IMR-90 (cell line): ENCODE results near the gene TNF. TPM values are rescaled to one million over a fixed set of nuclear protein-coding genes. Genes with fewer than 3 reads are reported as not detected.

Experiments
- ATAC-seq: fragments of 200-7000 bp; cut with Tn5 transposase; 2 replicates; pipeline ENCODE4 v1.9.1; 2020; ENCODE audit warnings: low read depth, mild to moderate bottlenecking, moderate library complexity
- BruUV-seq: library from RNA; stranded (reverse); fragments of 400-500 nt; replicated peaks from 2 replicates; lab custom pipeline; 2021; lab: Mats Ljungman, UMichigan
- CTCF ChIA-PET: fragments of 300-600 bp; formaldehyde crosslinking; extraction: SDS; loops from one replicate; lab custom pipeline; 2021; ENCODE audit warnings: antibody characterized with exemption; lab: Yijun Ruan, JAX
- POLR2A ChIA-PET: fragments of 300-600 bp; sonication (Branson Sonifier 250); formaldehyde crosslinking; loops from one replicate; lab custom pipeline; 2022; ENCODE audit warnings: antibody characterized with exemption; ENCODE audit not compliant: unreplicated experiment; lab: Charles Lee
- DNase-seq: peaks from one replicate; pipeline ENCODE4 v3.0.0; 2013
- H2AFZ ChIP-seq: replicated peaks from 2 replicates; pipeline ENCODE3; 2013; ENCODE audit warnings: low read length, mild to moderate bottlenecking; ENCODE audit not compliant: poor library complexity
- H2AK5ac ChIP-seq: 2 replicates; pipeline ENCODE4 v1.6.1; 2013; ENCODE audit warnings: low read depth, low read length, inconsistent platforms
- H2AK9ac ChIP-seq: replicated peaks from 2 replicates; pipeline ENCODE3; 2013; ENCODE audit warnings: mild to moderate bottlenecking, low read depth, low read length, moderate library complexity; ENCODE audit not compliant: poor library complexity
- H2BK120ac ChIP-seq: 2 replicates; pipeline ENCODE4 v1.6.1; 2013; ENCODE audit warnings: low read depth, low read length, inconsistent platforms
- H2BK15ac ChIP-seq: 3 replicates; pipeline ENCODE4 v1.6.1; 2013; ENCODE audit warnings: low read depth, low read length, inconsistent platforms
- H2BK20ac ChIP-seq: 2 replicates; pipeline ENCODE4 v1.6.1; 2013; ENCODE audit warnings: low read depth, mild to moderate bottlenecking, inconsistent platforms, low read length, moderate library complexity
- H2BK5ac ChIP-seq: 2 replicates; pipeline ENCODE4 v1.6.1; 2013; ENCODE audit warnings: mild to moderate bottlenecking, low read depth, low read length, inconsistent platforms; ENCODE audit not compliant: poor library complexity, severe bottlenecking
- H3K14ac ChIP-seq: replicated peaks from 2 replicates; pipeline ENCODE4 v1.6.1; 2013; ENCODE audit warnings: low read depth, low read length, inconsistent platforms
- H3K18ac ChIP-seq: 2 replicates; pipeline ENCODE4 v1.6.1; 2013; ENCODE audit warnings: low read depth, low read length, control low read depth
- H3K23ac ChIP-seq: 2 replicates; pipeline ENCODE4 v1.6.1; 2013; ENCODE audit warnings: low read depth, low read length, inconsistent platforms
- H3K27ac ChIP-seq: 2 replicates; pipeline ENCODE4 v1.5.1; 2013; ENCODE audit warnings: mild to moderate bottlenecking, control low read depth, low read length; ENCODE audit not compliant: insufficient read depth
- H3K27me3 ChIP-seq: 2 replicates; pipeline ENCODE4 v1.6.1; 2013; ENCODE audit warnings: low read length; ENCODE audit not compliant: control insufficient read depth, insufficient read depth
- H3K36me3 ChIP-seq: 2 replicates; pipeline ENCODE4 v1.6.1; 2013; ENCODE audit warnings: low read length, mixed read lengths; ENCODE audit not compliant: control insufficient read depth, insufficient read depth
- H3K4ac ChIP-seq: 2 replicates; pipeline ENCODE4 v1.6.1; 2013; ENCODE audit warnings: low read depth, low read length, inconsistent platforms
- H3K4me1 ChIP-seq: 2 replicates; pipeline ENCODE4 v1.6.1; 2013; ENCODE audit warnings: low read length, mixed read lengths; ENCODE audit not compliant: control insufficient read depth, insufficient read depth
- H3K4me2 ChIP-seq: 2 replicates; pipeline ENCODE4 v1.6.1; 2013; ENCODE audit warnings: low read depth, mild to moderate bottlenecking, control low read depth, low read length, moderate library complexity
- H3K4me3 ChIP-seq: 2 replicates; pipeline ENCODE4 v1.5.1; 2013; ENCODE audit warnings: low read depth, mild to moderate bottlenecking, control low read depth, low read length, moderate library complexity; ENCODE audit not compliant: insufficient read depth
- H3K56ac ChIP-seq: 2 replicates; pipeline ENCODE4 v1.6.1; 2013; ENCODE audit warnings: low read length, inconsistent platforms; ENCODE audit not compliant: insufficient read depth; ENCODE audit errors: extremely low read depth
- H3K79me1 ChIP-seq, 2 experiments: 2 replicates each; pipeline ENCODE4 v1.6.1; 2013; ENCODE audit warnings: low read length in 2 of 2, inconsistent platforms in 1 of 2, low read depth in 1 of 2
- H3K9ac ChIP-seq: 2 replicates; pipeline ENCODE4 v1.6.1; 2013; ENCODE audit warnings: low read depth, low read length, control low read depth
- H3K9me1 ChIP-seq: 2 replicates; pipeline ENCODE4 v1.6.1; 2013; ENCODE audit warnings: low read length, inconsistent platforms; ENCODE audit not compliant: insufficient read depth
- H3K9me3 ChIP-seq: 2 replicates; pipeline ENCODE4 v1.6.1; 2013; ENCODE audit warnings: low read length; ENCODE audit not compliant: control insufficient read depth, insufficient read depth
- H4K20me1 ChIP-seq: 2 replicates; pipeline ENCODE4 v1.6.1; 2013; ENCODE audit warnings: low read length, inconsistent platforms; ENCODE audit not compliant: insufficient read depth
- H4K5ac ChIP-seq: 2 replicates; pipeline ENCODE4 v1.6.1; 2013; ENCODE audit warnings: mild to moderate bottlenecking, low read depth, low read length, control low read depth
- H4K8ac ChIP-seq, 2 experiments: 2 replicates each; pipeline ENCODE4 v1.6.1; 2013; ENCODE audit warnings: low read depth in 2 of 2, low read length in 2 of 2, control low read depth in 1 of 2, inconsistent platforms in 1 of 2
- H4K91ac ChIP-seq: 2 replicates; pipeline ENCODE4 v1.6.1; 2013; ENCODE audit warnings: low read depth, low read length, inconsistent platforms; ENCODE audit not compliant: insufficient read depth
- BHLHE40 ChIP-seq: fragments of 150-350 bp; IDR thresholded peaks from 2 replicates; pipeline ENCODE4 v1.6.1; 2016; ENCODE audit warnings: mild to moderate bottlenecking, low read depth, low read length
- CHD1 ChIP-seq: IDR thresholded peaks from 2 replicates; pipeline ENCODE4 v1.6.1; 2012; ENCODE audit warnings: low read depth, low read length, improper control_type of control experiment
- CTCF ChIP-seq: conservative IDR thresholded peaks from 2 replicates; pipeline ENCODE4 v1.5.1; 2012; ENCODE audit warnings: mild to moderate bottlenecking, low read depth, low read length, improper control_type of control experiment
- ELK1 ChIP-seq: fragments of 150-350 bp; IDR thresholded peaks from 2 replicates; pipeline ENCODE4 v1.6.1; 2016; ENCODE audit warnings: low read depth, mild to moderate bottlenecking, low read length, moderate library complexity, borderline replicate concordance
- FOS ChIP-seq: fragments of 150-350 bp; IDR thresholded peaks from 2 replicates; pipeline ENCODE4 v1.6.1; 2016; ENCODE audit warnings: low read depth, low read length
- MAFK ChIP-seq: IDR thresholded peaks from 2 replicates; pipeline ENCODE4 v1.6.1; 2012; ENCODE audit warnings: low read depth, low read length, improper control_type of control experiment
- NFE2L2 ChIP-seq: fragments of 150-350 bp; IDR thresholded peaks from 2 replicates; pipeline ENCODE4 v1.6.1; 2016; ENCODE audit warnings: low read depth, mild to moderate bottlenecking, low read length
- POLR2A ChIP-seq: IDR thresholded peaks from 2 replicates; pipeline ENCODE4 v1.6.1; 2012; ENCODE audit warnings: mild to moderate bottlenecking, low read depth, low read length
- RAD21 ChIP-seq: IDR thresholded peaks from 2 replicates; pipeline ENCODE4 v1.6.1; 2012; ENCODE audit warnings: low read length, improper control_type of control experiment
- RFX5 ChIP-seq: IDR thresholded peaks from 2 replicates; pipeline ENCODE4 v1.8.0; 2012; ENCODE audit warnings: low read depth, mild to moderate bottlenecking, low read length, moderate library complexity
- SMC3 ChIP-seq: fragments of 150-350 bp; IDR thresholded peaks from 2 replicates; pipeline ENCODE4 v1.6.1; 2016; ENCODE audit warnings: low read depth, mild to moderate bottlenecking, antibody characterized with exemption, low read length, moderate library complexity
- USF2 ChIP-seq: fragments of 150-350 bp; IDR thresholded peaks from 2 replicates; pipeline ENCODE4 v1.6.1; 2017; ENCODE audit warnings: mild to moderate bottlenecking, antibody characterized with exemption, low read length, low read depth
- WGBS, 2 experiments: methylation state at CpG; one replicate each; pipeline versions ENCODE4 v1.1.5 to v1.1.7; 2013; ENCODE audit warnings: missing lambda C conversion rate in 2 of 2; ENCODE audit not compliant: insufficient read length in 1 of 2; ENCODE audit errors: extremely low coverage in 2 of 2; 5-methylcytosine and 5-hydroxymethylcytosine counted together
- dilution Hi-C: fragments of 300-500 bp; cut with HindIII; formaldehyde crosslinking; loops from one replicate; pipeline ENCODE4 v1.14.3; 2018; ENCODE audit warnings: low sequenced_read_pairs; ENCODE audit not compliant: unreplicated experiment
- in situ Hi-C: fragments of 300-500 bp; cut with MboI; formaldehyde crosslinking; loops from 3 replicates; pipeline ENCODE4 v1.14.3; 2019; ENCODE audit warnings: low sequenced_read_pairs, inconsistent platforms, mixed read lengths
- intact Hi-C: fragments of 100-400 bp; cut with micrococcal nuclease; formaldehyde crosslinking; loops from 2 replicates; pipeline ENCODE4 v1.10.0; 2022
- polyA plus RNA-seq, 3 experiments: library from polyadenylated mRNA; depleted of rRNA; stranded (reverse); fragments of >200 nt; gene quantifications; 2 replicates each; pipeline ENCODE4 v1.2.3, GENCODE V29; 2012; ENCODE audit warnings: low replicate concordance in 1 of 3
- total RNA-seq: library from RNA; depleted of rRNA; stranded (reverse); fragments of >200 nt; gene quantifications from 2 replicates; pipeline ENCODE4 v1.2.3, GENCODE V29; 2012

TNF gene
- total and polyA plus RNA-seq, 2 of the 4 experiments (the other 2 are of a cell fraction) = not detected

GRCh38 chr6:31587791-31588777 lies 12.7 kb downstream of the TNF start:
- Histone ChIP-seq H3K14ac (no peak overlapping the region), H3K4me2 (no peak overlapping the region), H4K8ac (no peak overlapping the region), H3K9ac (no peak overlapping the region), H3K36me3 (no peaks in the 10 kb centered on the region), H3K18ac (no peak overlapping the region), H2BK20ac (no peak overlapping the region), H2AK9ac (no peak overlapping the region), H2BK15ac (no peak overlapping the region), H4K5ac (no peak overlapping the region), H3K56ac (no peak overlapping the region), H3K79me1 (no peaks in the 10 kb centered on the region), H3K23ac (no peak overlapping the region), H2BK5ac (no peak overlapping the region), H4K91ac (no peak overlapping the region), H3K4ac (no peak overlapping the region), H3K9me3 (no peaks in the 10 kb centered on the region), H3K27me3 (peaks cover 11% of the 10 kb centered on the region), H2AK5ac (no peak overlapping the region), H4K20me1 (no peaks in the 10 kb centered on the region), H2BK120ac (no peak overlapping the region), H3K9me1 (peaks cover 3% of the 10 kb centered on the region; the same call in 1 of the 2 replicates), H2AFZ (no peak overlapping the region), H3K4me1 (no peaks in the 10 kb centered on the region; the same call in 1 of the 2 replicates), H3K4me3 (no peak overlapping the region), H3K27ac (no peak overlapping the region)
- CTCF ChIA-PET = interaction anchor here (2.9 kb wide), 1 partner anchor 10 kb away, joined by 9 read pairs; no protein-coding TSS in a partner anchor
- no peak for TF ChIP-seq ELK1
- TF ChIP-seq FOS = no peak
- TF ChIP-seq CHD1 = no peak
- TF ChIP-seq CTCF = no peak
- TF ChIP-seq RFX5 = no peak
- TF ChIP-seq MAFK = no peak
- TF ChIP-seq RAD21 = no peak
- TF ChIP-seq BHLHE40 = no peak
- no peak for TF ChIP-seq USF2
- TF ChIP-seq SMC3 = no peak
- TF ChIP-seq NFE2L2 = no peak
- TF ChIP-seq POLR2A = no peak
- BruUV-seq = no TSS peak
- in situ Hi-C loops (no loop called here), intact Hi-C loops (no loop called here), dilution Hi-C loops (no loop called here)
- no peak; the same call in 1 of the 2 replicates for ATAC-seq
- no peak for DNase-seq
- POLR2A ChIA-PET = no interaction called here
- 58% methylated on average over 5 of the region's 12 CpGs; no CpG with 5 or more reads in 1 of the 2 experiments for WGBS, 2 experiments
